ENCODE data around the gene SVOP.
"Not testable (repeated sequence)": the region's sequence is repeated elsewhere in the genome, so short reads cannot be mapped to it uniquely, and the experiment has no call there.

The SVOP gene

DNA sequence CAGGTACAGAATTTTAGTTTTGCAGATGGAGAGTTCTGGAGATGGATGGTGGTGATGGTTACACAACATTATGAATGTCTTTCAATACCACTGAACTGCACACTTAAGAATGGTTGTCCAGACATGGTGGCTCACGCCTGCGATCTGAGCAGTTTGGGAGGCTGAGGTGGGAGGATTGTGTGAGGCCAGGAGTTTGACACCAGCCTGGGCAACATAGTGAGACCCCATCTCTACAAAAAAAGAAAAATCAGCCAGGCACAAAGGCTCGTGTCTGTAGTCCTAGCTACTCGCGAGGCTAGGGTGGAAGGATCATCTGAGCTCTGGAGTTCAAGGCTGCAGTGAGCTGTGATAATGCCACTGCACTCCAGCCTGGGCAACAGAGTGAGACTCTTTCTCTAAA is 23.4 kb upstream of the SVOP start:
- DNase-seq: no peak
- in situ Hi-C loops (cut with HindIII; ENCODE audit: low pct_ligation_motif_present, low pct_unique_long_range_greater_than_20kb, low sequenced_read_pairs): no loop called here

DNA sequence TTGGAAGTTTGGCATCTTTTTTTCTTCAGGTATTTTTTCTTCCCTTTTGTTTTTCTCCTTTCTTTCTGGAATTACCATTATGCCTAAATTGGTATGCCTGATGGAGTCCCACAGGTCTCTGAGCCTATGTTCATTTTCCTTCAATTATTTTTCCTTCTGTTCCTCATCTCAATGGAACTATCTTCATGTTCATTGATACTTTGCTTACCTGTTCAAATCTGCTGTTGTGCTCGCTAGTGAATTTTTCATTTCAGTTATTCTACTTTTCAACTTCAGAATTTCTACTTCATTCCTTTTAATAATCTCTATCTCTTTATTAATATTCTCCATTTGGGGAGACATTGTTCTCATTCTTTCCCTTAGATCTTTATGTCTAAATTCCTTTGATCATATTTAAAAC is 16.1 kb upstream of the SVOP start:
- DNase-seq: no peak
- in situ Hi-C loops (cut with HindIII; ENCODE audit: low pct_ligation_motif_present, low pct_unique_long_range_greater_than_20kb, low sequenced_read_pairs): no loop called here

DNA sequence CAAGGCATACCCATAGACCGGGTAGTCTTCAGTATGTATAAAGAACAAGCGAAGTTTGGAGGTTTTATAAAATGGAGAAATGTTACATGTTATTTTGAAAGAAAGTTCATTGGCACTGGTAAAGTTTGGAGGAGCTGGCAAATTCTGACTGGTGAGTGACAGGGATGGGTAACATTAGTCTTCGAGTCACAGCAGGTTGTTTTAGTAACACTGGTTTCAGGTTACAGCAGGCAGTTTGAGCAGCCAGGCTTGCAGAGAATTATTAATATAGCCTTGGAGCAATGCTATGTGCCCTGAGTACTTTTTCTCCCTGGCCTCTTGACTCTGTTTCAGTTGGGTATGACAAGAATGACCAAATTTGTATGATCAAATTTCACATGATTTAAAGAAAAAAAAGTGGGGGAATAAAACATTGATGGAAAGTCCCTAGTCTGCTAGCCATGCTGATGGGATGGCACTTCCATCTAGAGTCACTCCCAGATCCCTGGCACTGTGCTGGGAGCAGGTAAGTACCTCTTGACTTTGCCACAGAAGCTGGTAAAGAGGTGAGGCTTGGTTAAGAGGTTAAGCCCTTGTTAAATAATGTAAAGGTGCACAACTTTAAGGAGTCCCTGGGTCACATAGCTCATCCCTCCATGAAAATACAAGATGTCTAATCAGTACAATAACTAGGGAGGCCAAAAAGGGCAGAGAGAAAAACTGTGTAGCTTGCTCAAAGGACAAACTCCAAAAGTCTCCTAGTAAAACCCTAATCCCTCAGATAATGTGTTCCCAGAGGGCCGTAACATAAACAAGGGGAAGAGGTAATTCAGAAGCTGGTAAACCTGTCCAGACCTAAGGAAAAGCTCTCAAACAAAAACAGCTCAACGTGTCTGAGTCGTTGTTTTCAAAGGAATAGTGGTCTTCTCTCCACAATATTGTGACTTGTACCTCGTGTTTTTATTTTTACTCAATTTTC is 12.7 kb upstream of the SVOP start:
- no peak for DNase-seq
- in situ Hi-C loops (cut with HindIII; ENCODE audit: low pct_ligation_motif_present, low pct_unique_long_range_greater_than_20kb, low sequenced_read_pairs): no loop called here

DNA sequence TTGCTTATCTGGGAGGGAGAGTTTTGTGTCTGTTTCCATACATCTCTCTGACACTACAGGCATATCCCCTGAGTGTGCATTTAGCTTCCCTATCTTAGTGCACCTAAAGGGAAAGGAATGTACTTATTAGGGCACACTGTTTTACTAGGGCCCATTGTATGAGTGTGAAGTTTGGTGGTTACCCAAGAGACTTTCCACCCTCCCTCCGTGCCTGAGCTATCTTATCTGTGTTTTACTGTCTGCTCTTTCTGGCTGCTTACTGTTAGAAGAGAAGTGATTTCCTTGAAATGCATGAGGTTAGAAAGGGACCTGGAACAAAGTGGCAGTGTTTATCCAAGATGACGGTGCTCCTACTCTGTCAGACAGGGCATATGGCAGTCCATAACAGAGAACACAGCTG is 8.5 kb upstream of the SVOP start:
- no peak for DNase-seq
- in situ Hi-C loops (cut with HindIII; ENCODE audit: low pct_ligation_motif_present, low pct_unique_long_range_greater_than_20kb, low sequenced_read_pairs): no loop called here

DNA sequence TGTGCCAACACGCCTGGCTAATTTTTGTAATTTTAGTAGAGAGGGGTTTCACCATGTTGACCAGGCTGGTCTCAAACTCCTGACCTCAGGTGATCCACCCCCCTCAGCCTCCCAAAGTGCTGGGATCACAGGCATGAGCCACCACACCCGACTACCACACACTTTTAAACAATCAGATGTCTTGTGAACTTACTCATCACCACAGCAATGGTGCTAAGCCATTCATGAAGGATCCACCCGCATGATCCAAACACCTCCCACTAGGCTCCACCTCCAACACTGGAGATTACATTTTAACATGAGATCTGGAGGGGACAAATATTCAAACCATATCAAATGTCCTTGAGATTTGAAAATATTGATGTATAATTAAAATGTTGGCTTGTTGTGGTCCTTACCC is 7.8 kb upstream of the SVOP start:
- in situ Hi-C loops (cut with HindIII; ENCODE audit: low pct_ligation_motif_present, low pct_unique_long_range_greater_than_20kb, low sequenced_read_pairs); DNase-seq: not testable (repeated sequence)

DNA sequence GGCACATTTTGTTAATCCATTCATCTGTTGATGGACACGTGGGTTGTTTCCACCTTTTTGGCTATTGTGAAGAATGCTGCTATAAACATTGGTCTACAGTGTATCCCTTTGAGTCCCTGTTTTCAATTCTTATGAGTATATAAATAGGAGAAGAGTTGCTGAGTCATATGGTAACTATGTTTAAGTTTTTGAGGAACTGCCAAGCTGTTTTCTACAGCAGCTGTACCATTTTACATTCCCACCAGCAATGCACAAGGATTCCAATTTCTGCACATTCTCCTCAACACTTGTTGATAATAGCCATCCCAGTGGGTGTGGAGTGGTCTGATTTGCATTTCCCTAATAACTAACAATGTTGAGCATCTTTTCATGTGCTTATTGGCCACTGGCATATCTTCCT is 6.9 kb upstream of the SVOP start:
- DNase-seq: no peak
- in situ Hi-C loops (cut with HindIII; ENCODE audit: low pct_ligation_motif_present, low pct_unique_long_range_greater_than_20kb, low sequenced_read_pairs): no loop called here

DNA sequence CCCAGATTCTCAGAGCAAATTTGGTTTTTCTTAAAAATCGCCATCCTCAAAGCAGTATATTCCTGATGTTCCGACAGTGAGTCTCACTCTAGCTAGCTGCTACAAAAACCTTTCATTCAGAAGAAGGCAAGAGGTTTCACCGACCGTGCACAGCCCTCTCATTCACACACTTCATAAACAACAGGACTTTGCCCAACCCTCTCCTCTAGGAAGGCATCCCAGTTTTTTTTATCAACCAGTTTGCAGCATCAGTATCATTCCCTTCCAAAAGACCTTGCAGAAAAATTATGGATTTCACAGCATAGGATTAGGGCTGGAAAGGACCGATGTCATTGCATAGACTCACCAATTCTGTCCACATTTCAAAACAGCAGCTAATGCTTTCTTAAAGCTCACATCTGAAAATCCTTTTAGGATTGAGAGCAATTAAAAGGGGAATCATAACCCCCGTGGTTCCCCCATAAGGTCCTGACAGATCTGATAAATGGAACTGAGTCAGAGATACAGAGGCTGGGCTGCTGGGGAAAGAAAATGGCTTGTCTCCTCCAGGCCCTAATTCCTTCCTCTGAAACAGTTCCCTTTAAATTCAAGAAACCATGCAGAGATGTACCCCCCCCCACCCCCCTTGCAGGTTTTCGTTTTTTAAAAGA is 597 bp downstream of the SVOP start:
- in situ Hi-C loops (cut with HindIII; ENCODE audit: low pct_ligation_motif_present, low pct_unique_long_range_greater_than_20kb, low sequenced_read_pairs): no loop called here
- DNase-seq: no peak

DNA sequence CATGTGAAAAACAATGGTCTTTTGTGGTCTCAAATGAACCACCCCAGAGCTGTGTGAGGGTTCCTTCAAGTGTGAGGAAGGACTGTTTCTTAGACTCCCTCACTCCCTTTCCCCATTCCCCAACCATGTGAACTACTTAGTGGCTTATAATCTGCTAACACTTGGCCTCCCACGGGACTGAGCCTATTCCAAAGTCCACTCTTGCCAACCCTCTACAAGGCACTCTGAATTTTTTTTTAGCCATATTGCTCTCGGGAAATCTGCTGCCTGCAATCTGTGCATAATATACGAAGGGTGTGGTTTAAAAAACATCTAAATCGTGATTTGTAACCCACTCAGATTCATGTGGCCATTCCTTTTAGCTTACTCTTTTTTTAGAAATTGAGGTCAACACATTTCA is 2.6 kb downstream of the SVOP start:
- in situ Hi-C loops (cut with HindIII; ENCODE audit: low pct_ligation_motif_present, low pct_unique_long_range_greater_than_20kb, low sequenced_read_pairs): no loop called here
- DNase-seq: no peak

DNA sequence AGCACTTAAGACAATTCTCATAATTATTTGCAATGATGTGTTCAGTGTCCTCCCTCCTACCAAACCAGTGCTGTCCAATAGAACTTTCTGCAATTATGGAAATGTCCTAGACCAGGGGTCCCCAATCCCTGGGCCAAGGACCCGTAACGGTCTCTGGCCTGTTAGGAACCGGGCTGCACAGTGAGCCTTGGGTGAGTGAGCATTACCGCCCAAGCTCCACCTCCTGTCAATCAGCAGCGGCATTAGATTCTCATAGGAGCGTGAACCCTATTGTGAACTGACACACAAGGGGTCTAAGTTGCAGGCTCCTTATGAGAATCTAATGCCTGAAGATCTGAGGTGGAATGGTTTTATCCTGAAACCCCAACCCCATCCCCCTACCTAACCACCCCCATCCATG is 3.9 kb downstream of the SVOP start:
- in situ Hi-C loops (cut with HindIII; ENCODE audit: low pct_ligation_motif_present, low pct_unique_long_range_greater_than_20kb, low sequenced_read_pairs): no loop called here

DNA sequence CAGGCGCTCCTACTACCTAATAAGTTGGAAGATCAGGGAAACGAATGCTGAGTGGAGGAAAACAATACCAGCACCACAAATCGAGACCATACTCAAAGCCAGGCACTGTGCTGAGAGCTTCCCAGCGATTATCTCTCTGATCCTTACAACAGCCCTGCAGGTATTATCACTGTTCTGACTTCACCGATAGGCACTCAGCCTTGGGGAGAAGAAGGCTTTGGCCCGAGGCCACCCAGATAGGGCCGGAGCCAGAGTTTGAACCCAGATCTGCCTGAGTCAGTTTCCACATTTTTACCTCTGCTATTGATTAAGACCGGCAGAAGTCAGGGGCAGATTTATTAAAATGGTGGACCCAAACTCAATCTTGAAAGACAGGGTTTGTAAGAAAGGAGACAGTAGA is 4.9 kb downstream of the SVOP start:
- in situ Hi-C loops (cut with HindIII; ENCODE audit: low pct_ligation_motif_present, low pct_unique_long_range_greater_than_20kb, low sequenced_read_pairs): no loop called here
- no peak for DNase-seq

More for the DNA sequence above, 3.9 kb downstream of the SVOP start:
- no peak for DNase-seq

DNA sequence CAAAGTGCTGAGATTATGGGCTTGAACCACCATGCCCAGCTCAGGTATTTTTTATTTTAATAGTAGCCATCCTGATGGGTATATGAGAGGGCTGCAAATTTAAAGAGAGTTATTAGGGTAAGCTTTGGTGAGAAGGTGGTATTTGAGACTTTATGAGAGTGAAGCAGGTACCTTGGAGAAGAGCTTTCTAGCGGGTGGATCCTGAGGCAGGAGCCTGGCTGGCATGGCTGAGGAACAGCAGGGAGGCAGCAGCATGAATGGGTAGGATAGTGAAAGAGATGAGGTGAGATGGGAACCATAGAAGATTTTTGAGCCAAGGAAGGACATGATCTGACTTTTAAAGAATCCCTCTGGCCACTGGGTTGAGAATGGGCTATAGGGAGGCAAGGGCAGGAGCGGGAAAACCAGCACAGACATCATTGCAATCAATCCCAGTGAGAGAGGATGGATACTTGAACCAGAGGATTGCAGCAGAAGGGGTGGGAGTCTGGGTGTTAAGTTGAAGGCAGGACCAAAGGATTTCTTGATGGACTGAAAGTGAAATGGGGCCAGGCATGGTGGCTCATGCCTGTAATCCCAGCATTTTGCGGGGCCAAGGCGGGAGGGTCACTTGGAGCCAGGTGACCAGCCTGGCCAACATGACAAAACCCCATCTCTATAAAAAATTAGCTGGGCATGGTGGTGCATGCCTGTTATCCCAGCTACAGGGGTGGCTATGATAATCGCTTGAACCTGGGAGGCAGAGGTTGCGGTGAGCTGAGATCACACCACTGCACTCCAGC is 5.7 kb downstream of the SVOP start:
- in situ Hi-C loops (cut with HindIII; ENCODE audit: low pct_ligation_motif_present, low pct_unique_long_range_greater_than_20kb, low sequenced_read_pairs): no loop called here
- no peak for DNase-seq

DNA sequence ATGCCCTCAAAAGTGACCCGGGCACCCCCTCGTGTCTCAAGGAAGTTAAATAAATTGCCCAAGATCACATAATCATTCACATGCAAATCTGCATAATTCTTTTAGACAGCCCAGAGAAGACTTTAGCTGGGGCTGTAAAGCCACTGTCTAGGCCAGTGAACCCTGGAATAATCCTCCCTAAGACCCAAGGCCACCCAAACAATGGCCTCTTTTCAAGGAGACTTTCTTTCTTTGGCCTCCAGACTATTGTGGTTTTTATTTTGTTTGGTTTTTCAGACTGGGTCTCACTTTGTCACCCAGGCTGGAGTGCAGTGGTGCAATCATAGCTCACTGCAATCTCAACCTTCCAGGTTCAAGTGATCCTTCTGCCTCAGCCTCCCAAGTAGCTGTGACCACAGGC is 10.6 kb downstream of the SVOP start:
- in situ Hi-C loops (cut with HindIII; ENCODE audit: low pct_ligation_motif_present, low pct_unique_long_range_greater_than_20kb, low sequenced_read_pairs): no loop called here
- DNase-seq: peak; percentile 18

DNA sequence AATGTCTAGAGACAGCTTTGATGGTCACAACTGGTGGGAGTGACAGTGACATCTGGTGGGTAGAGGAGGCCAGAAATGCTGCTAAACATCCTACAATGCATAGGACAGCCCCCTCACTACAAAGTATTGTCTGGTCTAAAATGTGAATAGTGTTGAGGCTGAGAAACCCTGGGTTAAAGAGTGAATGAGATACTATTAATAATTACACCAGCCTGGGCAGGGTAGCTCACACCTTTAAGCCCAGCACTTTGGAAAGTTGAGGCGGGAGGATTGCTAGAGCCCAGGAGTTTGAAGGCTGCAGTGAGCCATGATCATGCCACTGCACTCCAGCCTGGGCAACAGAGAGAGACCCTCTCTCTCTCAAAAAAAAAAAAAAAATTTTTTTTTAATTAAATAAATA is 11.1 kb downstream of the SVOP start:
- DNase-seq: peak; percentile 25
- in situ Hi-C loops (cut with HindIII; ENCODE audit: low pct_ligation_motif_present, low pct_unique_long_range_greater_than_20kb, low sequenced_read_pairs): no loop called here

DNA sequence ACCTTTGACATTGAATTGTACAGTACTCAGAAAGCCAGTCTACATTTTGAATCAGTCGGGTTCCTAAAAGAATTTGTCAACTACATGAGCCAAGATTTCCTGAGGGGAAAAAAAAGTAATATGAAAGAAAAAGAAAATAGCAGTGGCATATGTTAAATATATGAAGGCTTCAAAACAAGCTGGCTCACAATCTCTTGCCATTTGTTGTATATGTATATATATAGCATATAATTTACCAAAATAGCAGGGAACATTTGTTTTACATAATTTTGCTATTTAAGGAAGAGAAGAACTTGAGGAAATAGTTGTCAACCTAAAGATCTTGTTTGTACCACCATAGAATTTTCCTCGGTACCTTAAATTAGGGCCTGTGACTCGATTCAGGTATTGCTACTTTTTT is 16.9 kb downstream of the SVOP start:
- DNase-seq: no peak
- in situ Hi-C loops (cut with HindIII; ENCODE audit: low pct_ligation_motif_present, low pct_unique_long_range_greater_than_20kb, low sequenced_read_pairs): no loop called here

DNA sequence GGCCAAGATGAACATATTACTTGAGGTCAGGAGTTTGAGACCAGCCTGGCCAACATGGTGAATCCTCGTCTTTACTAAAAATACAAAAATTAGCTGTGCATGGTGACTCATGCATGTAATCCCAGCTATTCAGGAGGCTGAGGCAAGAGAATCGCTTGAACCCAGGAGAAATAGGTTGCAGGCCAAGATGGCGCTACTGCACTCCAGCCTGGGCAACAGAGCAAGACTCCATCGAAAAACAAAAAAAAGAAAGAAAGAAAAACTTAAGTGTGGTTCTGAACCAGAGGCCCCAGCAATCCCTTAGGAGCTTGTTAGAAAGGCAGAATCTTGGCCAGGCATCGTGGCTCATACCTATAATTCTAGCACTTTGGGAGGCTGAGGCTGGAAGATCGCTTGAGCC is 24.5 kb downstream of the SVOP start:
- in situ Hi-C loops (cut with HindIII; ENCODE audit: low pct_ligation_motif_present, low pct_unique_long_range_greater_than_20kb, low sequenced_read_pairs): no loop called here
- DNase-seq: no peak

DNA sequence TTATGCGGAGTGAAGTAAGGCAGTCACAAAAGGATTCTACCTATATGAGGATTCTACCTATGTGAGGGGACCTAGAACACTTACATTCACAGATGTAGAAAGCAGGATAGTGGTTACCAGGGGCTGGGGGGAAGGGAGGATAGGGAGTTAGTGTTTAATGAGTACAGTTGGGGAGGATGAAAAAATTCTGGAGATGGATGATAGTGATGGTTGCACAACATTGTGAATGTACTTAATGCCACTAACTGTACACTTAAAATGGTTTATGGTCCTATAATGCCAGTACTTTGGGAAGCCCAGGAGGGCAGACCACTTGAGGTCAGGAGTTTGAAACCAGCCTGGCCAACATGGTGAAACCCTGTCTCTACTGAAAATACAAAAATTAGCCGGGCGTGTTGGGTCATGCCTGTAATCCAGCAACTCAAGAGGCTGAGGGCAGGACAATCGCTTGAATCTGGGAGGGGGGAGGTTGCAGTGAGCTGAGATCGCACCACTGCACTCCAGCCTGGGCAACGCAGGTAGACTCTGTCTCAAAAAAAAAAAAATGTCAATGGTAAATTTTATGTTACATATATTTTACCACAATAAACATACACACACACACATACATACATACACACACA is 25.4 kb downstream of the SVOP start:
- DNase-seq: no peak
- in situ Hi-C loops (cut with HindIII; ENCODE audit: low pct_ligation_motif_present, low pct_unique_long_range_greater_than_20kb, low sequenced_read_pairs): no loop called here

DNA sequence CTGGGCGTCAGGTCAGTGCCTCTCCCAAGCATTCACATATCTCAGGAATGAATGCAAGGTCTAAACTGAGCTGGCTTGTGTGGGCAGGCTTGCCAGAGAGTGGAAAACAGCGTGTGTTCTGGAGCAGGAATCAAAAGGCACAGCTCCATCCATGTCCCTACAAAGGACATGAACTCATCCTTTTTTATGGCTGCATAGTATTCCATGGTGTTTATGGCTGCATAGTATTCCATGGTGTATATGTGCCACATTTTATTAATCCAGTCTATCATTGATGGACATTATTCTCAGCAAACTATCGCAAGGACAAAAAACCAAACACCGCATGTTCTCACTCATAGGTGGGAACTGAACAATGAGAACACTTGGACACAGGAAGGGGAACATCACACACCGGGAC is 30.8 kb downstream of the SVOP start:
- in situ Hi-C loops (cut with HindIII; ENCODE audit: low pct_ligation_motif_present, low pct_unique_long_range_greater_than_20kb, low sequenced_read_pairs); DNase-seq: not testable (repeated sequence)

DNA sequence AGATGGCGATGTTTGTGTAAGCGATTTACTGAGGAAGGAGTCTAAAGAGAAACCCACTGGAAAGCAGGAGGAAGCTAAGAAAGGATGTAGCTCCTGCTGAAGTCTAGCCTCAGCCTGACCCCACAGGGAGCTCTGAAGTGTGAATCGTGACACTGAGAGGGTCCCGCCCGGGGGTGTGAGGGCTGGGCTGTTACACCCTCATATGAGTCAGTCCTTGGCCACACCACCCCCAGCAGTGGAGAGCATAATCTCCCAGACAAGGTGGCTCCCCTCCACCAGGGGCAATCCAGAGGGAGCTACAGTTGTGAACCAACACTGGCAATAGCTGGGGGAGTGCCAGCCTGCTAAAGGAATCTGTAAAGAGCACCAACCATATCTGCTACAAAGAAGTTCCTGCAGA is 31.5 kb downstream of the SVOP start:
- no peak for DNase-seq
- in situ Hi-C loops (cut with HindIII; ENCODE audit: low pct_ligation_motif_present, low pct_unique_long_range_greater_than_20kb, low sequenced_read_pairs): no loop called here

DNA sequence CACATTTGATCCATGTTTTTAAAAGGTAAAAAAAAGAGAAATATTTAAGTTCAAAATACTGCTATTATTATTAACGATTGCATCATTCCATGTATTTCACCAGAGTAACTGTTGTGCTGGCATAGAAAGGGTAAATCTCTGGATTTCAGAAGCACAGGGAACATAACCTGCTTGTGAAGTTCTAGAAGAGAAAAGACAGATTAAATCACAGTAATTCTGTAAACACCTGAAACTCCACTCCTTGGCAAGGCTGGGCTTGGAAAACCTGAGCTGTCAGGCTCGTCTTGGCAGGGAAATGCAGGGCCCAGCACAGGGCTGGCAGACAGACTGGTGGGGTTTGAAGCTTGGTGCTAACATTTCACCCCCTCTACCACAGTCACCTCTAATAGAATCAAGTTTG is 35.1 kb downstream of the SVOP start:
- in situ Hi-C loops (cut with HindIII; ENCODE audit: low pct_ligation_motif_present, low pct_unique_long_range_greater_than_20kb, low sequenced_read_pairs): no loop called here

More for the DNA sequence above, 35.1 kb downstream of the SVOP start:
- DNase-seq: no peak

All from ACHN (cell line).